Measurements from ENCODE around the gene TBL1X.

Gene TBL1X

GRCh38 chrX:9668537-9668936 lies 203.7 kb downstream of the TBL1X start:
- DNase-seq (ENCODE audit: low spot score), result no peak

- DNase-seq (ENCODE audit: low spot score), result no peak
These were observed 205.4 kb downstream of the TBL1X start for GRCh38 chrX:9670136-9670814.

GRCh38 chrX:9671998-9672397 lies 207.1 kb downstream of the TBL1X start:
- no peak for DNase-seq (ENCODE audit: low spot score)

GRCh38 chrX:9676306-9676705 lies 211.4 kb downstream of the TBL1X start:
- DNase-seq (ENCODE audit: low spot score), result no peak

GRCh38 chrX:9676738-9677097 lies 211.9 kb downstream of the TBL1X start:
- no peak for DNase-seq (ENCODE audit: low spot score)

GRCh38 chrX:9677098-9677739 lies 212.4 kb downstream of the TBL1X start:
- no peak for DNase-seq (ENCODE audit: low spot score)

GRCh38 chrX:9678215-9678965 lies 213.5 kb downstream of the TBL1X start:
- no peak for DNase-seq (ENCODE audit: low spot score)

- no peak for DNase-seq (ENCODE audit: low spot score)
These were observed 216.2 kb downstream of the TBL1X start for GRCh38 chrX:9681011-9681410.

GRCh38 chrX:9681422-9681821 lies 216.6 kb downstream of the TBL1X start:
- no peak for DNase-seq (ENCODE audit: low spot score)

- DNase-seq (ENCODE audit: low spot score), result no peak
These were observed 217.6 kb downstream of the TBL1X start for GRCh38 chrX:9682456-9682855.

GRCh38 chrX:9682861-9683260 lies 218.0 kb downstream of the TBL1X start:
- DNase-seq (ENCODE audit: low spot score), result no peak

GRCh38 chrX:9683350-9683749 lies 218.5 kb downstream of the TBL1X start:
- DNase-seq (ENCODE audit: low spot score), result no peak

GRCh38 chrX:9687899-9688298 lies 223.0 kb downstream of the TBL1X start:
- no peak for DNase-seq (ENCODE audit: low spot score)

- no peak for DNase-seq (ENCODE audit: low spot score)
These were observed 224.0 kb downstream of the TBL1X start for GRCh38 chrX:9688833-9689232.

GRCh38 chrX:9690046-9690445 lies 225.2 kb downstream of the TBL1X start:
- no peak for DNase-seq (ENCODE audit: low spot score)

- no peak for DNase-seq (ENCODE audit: low spot score)
These were observed 228.6 kb downstream of the TBL1X start for GRCh38 chrX:9693307-9694001.

- no peak for DNase-seq (ENCODE audit: low spot score)
These were observed 233.7 kb downstream of the TBL1X start for GRCh38 chrX:9698576-9698975.

- no peak for DNase-seq (ENCODE audit: low spot score)
These were observed 235.7 kb downstream of the TBL1X start for GRCh38 chrX:9700555-9700954.

GRCh38 chrX:9701790-9702189 lies 236.9 kb downstream of the TBL1X start:
- no peak for DNase-seq (ENCODE audit: low spot score)

- DNase-seq (ENCODE audit: low spot score), result no peak
These were observed 238.5 kb downstream of the TBL1X start for GRCh38 chrX:9703406-9703805.

- no peak for DNase-seq (ENCODE audit: low spot score)
These were observed 240.1 kb downstream of the TBL1X start for GRCh38 chrX:9704876-9705465.

- DNase-seq (ENCODE audit: low spot score), result no peak
These were observed 241.6 kb downstream of the TBL1X start for GRCh38 chrX:9706421-9706820.

Measured in HuH-7 (cell line).